Activated T-cell treated with anti-CD3 and anti-CD28 coated beads for 24 hours (primary cell): Measurements from ENCODE around the gene UGT1A6.
"Not testable (repeated sequence)": the region's sequence is repeated elsewhere in the genome, so short reads cannot be mapped to it uniquely, and the experiment has no call there.

Source experiments
- DNase-seq: peaks from one replicate; pipeline ENCODE4 v3.0.0-alpha.2; 2020; ENCODE audit warnings: low read depth

The UGT1A6 gene

DNA sequence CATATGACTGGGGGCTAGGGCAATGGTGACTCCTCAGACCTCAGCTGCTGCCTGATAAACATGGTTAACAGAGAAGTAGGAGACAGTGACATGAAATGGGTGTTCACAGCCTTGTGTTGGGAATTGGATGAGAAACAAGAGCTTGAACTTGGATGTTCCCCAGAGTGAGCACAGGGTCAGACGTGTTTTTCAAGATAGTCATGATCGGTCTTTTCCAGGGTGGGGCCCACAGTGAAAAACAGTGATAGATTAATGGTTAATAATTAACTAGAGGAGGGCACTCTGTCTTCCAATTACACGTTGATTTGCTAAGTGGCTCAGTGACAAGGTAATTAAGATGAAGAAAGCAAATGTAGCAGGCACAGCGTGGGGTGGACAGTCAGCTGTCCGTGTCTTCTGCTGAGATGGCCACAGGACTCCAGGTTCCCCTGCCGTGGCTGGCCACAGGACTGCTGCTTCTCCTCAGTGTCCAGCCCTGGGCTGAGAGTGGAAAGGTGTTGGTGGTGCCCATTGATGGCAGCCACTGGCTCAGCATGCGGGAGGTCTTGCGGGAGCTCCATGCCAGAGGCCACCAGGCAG is 36.1 kb downstream of the UGT1A6 start, which contains the start of gene UGT1A3:
Gene UGT1A3, plus strand, starts transcription at position 320 of the 579 bp plus-strand sequence. Its CDS starts 85 bp downstream, at position 405.
- no peak for DNase-seq

DNA sequence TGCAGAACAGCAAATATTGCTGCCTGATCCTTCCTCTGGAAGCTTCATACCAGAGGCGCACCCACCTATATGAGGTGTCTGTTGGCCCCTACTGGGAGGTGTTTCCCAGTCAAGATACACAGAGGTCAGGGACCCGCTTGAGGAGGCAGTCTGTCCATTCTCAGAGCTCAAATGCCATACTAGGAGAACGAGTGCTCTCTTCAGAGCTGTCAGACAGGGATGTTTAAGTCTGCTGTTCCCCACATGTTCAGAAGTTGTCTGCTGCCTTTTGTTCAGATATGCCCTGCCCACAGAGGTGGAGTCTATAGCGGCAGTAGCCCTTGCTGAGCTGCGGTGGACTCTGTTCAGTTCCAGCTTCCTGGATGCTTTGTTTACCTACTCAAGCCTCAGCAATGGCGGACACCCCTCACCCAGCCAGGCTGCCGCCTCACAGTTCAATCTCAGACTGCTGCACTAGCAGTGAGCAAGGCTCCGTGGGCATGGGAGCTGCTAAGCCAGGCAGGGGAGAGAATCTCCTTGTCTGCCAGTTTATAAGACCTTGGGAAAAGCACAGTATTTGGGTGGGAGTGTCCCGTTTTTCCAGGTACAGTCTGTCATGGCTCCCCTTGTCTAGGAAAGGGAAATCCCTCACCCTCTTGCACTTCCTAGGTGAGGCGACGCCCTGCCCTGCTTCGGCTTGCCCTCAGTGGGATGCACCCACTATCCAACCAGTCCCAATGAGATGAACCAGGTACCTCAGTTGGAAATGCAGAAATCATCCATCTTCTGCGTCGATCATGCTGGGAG is 44.4 kb downstream of the UGT1A6 start:
- not testable (repeated sequence) for DNase-seq

DNA sequence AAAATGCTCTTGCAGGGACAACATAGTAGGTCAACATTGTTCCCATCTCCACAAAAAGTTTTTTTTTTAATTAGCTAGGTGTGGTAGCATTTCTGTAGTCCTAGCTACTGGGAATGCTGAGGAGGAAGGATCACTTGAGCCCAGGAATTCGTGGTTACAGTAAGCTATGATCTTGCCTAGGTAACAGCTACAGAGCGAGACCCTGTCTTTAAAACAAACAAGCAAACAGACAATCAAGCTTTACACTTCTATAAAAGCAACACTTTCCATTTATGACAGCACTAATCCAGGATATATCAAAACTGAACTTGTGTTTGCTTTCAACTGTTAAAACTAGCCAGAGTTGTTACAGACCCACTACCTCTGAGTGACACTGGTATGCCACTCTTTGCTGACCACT is 48.2 kb downstream of the UGT1A6 start:
- no peak for DNase-seq

DNA sequence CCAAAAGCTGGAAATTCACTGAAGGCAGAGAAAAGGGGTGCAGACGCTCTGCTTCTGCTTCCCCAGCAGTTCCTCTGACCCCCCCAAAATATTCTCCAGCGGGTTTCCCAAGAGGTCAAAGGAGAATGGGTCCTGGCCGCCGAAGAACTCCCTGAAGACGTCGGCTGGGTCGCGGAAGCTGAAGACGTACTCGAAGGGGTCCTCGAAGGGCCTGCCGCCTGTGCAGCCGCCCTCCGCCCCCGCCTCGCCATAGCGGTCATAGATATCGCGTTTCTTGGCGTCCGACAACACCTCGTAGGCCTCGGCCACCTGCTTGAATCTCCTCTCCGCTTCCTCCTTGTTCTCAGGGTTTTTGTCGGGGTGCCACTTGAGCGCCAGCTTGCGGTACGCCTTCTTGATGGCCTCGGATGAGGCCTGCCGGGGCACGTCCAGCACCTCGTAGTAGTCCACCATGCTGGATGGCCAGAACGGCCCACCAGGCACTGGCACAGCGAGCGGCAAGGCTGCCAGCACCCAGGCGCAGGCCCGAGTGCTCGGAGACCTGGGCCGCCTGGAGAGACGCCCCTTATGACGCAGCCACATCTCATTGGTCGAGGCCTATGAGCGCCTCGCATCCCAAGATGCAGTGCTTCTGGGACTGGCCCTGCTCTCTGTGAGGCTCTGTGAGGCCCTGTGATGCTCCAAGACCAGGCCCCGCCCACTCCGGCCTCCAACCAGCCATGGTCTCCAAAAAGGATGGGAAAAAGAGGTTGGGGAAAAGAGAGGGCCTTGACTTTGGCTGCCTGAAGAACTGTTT is 51.0 kb downstream of the UGT1A6 start:
- no peak for DNase-seq

DNA sequence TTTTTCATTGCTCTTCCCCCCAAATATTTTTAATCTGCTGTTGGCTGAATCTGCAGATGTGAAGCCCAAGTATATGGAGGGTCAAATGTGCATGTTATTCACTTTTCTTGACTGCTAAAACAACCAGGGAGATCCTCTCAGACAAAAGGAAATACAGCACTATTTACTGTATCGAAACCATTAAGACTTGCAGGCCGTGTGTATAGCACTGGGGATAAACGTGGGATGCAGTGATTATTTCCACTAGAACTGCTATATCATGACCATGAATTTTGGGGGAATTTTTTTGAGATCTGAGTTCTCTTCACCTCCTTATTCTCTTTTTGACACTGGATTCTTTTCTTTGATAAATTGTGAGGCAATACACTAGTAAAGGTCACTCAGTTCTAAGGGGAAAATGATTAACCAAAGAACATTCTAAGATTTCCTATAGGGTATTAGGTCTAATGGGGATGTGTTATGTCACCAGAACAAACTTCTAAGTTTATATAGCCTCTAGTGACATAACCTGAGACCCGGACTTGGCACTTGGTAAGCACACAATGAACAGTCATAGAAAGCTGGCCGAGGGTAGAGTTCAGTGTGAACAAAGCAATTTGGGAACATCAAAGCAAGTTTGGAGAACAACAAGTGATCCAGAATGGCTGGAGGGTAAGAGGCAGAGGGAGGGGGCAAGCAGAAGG is 52.5 kb downstream of the UGT1A6 start:
- DNase-seq: no peak

DNA sequence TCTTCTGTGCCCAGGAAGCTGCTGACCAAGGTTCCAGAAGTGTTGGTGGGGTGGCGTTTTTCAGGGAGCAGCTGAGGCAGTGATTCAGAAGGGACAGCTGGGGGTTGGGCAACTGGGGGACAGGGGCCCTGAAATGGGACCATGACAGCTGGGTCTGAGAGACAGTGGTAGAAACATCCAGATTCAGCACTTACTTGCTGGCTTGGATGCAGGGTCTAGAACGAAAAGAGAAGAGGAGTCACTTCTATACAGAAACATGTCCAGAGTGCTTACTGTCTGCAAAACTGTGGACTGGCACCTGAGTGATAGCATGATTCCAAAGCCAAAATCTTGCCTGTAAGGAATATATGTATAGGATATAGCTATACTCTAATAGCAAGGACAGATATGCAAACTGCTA is 53.1 kb downstream of the UGT1A6 start:
- not testable (repeated sequence) for DNase-seq

DNA sequence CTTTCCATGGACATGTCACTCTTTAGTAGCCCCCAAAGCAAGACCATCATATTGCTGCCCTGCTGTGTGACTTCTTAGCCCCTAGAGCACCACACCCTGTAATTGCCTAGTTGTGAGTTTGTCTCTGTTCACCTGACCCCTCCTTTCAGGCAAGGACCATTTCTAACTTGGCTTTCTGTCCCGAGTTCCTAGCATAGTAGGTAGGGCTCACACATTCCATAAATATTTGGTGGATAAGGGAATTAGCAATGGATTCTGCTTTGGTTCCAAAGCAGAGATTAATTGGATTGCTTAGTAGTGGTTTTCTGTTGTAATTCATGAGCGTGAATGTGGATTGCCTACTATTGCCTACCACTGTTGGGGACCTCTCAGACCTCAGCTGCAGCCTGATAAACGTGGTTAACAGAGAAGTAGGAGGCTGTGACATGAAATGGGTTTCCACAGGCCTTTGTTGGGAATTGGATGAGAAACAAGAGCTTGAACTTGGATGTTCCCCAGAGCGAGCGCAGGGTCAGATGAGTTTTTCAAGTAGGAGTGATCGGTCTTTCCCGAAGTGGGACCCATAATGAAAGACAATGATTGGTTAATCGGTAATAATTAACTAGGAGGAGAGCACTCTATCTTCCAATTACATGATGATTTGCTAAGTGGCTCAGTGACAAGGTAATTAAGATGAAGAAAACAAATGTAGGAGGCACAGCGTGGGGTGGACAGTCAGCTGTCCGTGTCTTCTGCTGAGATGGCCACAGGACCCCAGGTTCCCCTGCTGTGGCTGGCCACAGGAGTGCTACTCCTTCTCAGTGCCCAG is 54.0 kb downstream of the UGT1A6 start:
- DNase-seq: no peak

DNA sequence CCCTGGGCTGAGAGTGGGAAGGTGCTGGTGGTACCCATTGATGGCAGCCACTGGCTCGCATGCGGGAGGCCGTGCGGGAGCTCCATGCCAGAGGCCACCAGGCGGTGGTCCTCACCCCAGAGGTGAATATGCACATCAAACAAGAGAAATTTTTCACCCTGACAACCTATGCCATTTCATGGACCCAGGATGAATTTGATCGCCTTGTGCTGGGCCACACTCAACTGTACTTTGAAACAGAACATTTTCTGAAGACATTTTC is 54.5 kb downstream of the UGT1A6 start:
- DNase-seq: no peak

DNA sequence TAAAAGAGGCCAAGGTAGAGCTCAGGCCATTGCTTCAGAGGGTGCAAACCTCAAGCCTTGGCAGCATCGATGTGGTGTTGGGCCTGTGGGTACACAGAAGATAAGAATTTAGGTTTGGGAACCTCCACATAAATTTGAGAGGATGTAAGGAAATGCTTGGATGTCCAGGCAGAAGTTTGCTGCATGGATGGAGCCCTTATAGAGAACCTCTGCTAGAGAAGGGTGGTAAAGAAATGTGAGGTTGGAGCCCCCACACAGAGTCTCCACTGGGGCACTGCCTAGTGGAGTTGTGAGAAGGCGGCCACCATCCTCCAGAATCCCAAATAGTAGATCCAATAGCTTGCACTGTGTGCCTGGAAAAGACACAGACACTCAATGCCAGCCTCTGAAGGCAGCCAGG is 58.0 kb downstream of the UGT1A6 start:
- not testable (repeated sequence) for DNase-seq

DNA sequence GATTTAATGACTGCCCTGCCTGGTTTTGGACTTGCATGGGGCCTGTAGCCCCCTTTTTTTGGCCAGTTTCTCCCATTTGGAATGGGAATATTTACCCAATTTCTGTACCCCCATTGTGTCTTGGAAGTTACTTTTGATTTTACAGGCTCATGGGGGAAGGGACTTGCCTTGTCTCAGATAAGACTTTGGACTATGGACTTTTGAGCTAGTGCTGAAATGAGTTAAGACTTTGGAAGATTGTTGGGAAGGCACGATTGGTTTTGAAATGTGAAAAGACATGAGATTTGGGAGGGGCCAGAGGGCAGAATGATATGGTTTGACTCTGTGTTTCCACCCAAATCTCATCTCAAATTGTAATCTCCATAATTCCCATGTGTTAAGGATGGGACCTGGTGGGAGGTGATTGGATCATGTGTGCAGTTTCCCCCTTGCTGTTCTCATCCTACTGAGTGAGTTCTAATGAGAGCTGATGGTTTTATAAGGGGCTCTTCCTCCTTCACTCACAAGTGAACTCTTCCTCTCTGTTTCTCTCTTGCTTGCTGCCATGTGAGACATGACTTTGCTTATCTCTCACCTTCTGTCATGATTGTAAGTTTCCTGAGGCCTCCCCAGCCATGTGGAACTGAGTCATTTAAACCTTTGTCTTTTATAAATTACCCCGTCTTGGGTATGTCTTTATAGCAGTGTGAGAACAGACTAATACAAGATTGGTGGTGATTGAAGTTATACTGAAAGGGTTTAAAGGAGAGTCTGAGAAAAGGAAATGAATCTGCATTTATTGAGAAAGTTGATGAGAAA is 58.7 kb downstream of the UGT1A6 start:
- DNase-seq: not testable (repeated sequence)

DNA sequence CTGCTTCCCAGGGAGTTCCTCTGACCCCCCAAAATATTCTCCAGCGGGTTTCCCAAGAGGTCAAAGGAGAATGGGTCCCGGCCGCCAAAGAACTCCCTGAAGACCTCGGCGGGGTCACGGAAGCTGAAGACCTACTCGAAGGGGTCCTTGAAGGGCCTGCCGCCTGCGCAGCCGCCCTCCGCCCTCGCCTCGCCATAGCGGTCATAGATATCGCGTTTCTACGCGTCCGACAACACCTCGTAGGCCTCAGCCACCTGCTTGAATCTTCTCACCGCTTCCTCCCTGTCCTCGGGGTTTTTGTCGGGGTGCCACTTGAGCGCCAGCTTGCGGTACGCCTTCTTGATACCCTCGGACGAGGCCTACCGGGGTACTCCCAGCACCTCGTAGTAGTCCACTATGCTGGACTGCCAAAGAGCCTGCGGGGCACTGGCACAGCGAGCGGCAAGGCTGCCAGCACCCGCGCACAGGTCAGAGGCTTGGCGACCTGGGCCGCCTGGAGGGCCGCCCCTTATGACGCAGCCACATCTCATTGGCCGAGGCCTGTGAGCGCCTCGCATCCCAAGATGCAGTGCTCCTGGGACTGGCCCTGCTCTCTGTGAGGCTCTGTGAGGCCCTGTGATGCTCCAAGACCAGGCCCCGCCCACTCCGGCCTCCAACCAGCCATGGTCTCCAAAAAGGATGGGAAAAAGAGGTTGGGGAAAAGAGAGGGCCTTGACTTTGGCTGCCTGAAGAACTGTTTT is 62.4 kb downstream of the UGT1A6 start:
- DNase-seq: no peak

DNA sequence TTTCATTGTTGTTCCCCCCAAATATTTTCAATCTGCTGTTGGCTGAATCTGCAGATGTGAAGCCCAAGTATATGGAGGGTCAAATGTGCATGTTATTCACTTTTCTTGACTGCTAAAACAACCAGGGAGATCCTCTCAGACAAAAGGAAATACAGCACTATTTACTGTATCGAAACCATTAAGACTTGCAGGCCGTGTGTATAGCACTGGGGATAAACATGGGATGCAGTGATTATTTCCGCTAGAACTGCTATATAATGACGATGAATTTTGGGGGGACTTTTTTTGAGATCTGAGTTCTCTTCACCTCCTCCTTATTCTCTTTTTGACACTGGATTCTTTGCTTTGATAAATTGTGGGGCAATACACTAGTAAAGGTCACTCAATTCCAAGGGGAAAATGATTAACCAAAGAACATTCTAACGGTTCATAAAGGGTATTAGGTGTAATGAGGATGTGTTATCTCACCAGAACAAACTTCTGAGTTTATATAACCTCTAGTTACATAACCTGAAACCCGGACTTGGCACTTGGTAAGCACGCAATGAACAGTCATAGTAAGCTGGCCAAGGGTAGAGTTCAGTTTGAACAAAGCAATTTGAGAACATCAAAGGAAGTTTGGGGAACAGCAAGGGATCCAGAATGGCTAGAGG is 63.9 kb downstream of the UGT1A6 start:
- no peak for DNase-seq

DNA sequence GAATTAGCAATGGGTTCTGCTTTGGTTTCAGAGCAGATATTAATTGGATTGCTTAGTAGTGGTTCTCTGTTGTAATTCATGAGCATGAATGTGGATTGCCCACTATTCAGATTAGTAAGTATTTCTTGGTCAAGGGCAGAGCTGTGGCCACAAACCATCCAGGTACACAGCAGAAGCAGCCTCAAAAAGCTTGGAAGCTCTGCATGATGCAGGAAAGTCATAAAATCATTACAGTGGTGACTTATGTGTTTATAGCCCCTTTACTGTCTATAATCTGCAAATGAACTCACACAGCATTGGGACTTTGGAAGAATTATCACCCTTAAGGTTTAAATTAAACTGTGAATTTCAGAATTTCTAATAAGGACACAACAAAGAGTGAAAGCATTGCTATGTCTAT is 65.5 kb downstream of the UGT1A6 start:
- DNase-seq: no peak

DNA sequence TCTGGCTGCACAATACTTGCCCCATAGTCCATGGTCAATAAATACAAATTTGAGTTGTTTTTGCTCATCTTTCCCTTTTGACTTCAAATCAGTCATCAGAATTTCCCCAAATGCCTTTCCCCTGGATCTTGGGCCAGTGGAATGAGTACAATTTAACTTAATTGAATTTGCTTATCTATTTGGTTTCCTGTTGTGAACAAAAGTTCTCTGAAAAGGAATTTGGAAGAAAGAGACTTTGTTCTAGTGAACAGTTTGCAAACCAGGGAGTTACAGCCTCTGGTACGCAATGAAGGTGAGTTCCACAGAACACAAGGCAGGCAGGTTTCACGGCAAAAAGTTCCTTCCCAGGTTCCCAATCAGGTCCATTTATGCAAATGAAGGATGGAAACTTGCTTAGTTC is 66.2 kb downstream of the UGT1A6 start:
- no peak for DNase-seq

DNA sequence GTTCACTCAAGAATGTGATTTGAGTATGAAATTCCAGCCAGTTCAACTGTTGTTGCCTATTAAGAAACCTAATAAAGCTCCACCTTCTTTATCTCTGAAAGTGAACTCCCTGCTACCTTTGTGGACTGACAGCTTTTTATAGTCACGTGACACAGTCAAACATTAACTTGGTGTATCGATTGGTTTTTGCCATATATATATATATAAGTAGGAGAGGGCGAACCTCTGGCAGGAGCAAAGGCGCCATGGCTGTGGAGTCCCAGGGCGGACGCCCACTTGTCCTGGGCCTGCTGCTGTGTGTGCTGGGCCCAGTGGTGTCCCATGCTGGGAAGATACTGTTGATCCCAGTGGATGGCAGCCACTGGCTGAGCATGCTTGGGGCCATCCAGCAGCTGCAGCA is 67.4 kb downstream of the UGT1A6 start, which contains the start of gene UGT1A1:
Gene UGT1A1, plus strand, starts transcription at position 228 of the 400 bp plus-strand sequence. Its CDS starts 18 bp downstream, at position 246.
- no peak for DNase-seq

DNA sequence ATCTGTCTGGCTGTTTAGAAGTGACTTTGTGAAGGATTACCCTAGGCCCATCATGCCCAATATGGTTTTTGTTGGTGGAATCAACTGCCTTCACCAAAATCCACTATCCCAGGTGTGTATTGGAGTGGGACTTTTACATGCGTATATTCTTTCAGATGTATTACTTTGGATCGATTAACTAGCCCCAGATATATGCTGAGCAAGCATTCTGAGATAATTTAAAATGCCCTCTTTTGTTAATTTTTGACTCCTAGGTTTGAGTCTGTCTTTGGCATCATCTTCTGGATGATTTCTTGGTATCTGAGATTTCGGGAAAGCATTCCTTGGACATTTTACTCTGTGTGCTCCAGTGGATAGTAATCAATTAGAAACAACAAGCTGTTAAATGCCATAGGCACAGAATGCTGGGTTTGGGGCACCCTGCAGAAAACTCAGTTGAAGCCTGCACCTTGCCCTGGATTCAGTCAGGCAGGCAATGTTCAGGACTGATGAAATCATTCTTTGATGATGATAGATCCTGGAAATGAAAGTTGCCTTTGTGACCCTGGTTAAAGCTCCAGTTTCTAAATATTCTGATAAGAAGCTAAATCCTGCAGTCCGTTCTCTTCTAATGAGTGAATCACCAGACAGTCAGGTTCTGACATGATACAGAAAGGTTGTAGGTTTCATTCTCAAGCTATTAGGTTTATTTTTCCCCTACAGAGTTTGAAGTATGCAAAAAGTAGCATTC is 68.5 kb downstream of the UGT1A6 start:
- DNase-seq: no peak

DNA sequence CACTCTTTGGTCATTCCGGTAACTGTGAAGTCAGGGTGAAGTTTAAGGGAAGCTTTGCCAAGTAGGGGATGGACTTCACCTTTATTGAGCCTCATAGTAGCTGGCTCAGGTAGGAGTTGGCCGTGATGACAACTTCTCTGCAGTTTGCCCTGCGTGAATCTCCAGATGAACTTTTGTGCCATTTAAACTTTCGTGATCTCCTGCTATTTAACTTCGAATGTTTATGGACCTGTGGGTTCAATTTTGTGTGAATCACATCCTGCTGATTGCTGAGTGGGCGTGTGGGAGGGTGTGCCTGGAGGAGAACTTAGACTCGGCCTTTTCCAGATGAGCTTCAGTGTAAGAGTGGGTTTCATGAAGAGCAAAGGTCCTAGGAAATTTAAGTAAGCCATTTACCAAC is 71.6 kb downstream of the UGT1A6 start:
- no peak for DNase-seq

DNA sequence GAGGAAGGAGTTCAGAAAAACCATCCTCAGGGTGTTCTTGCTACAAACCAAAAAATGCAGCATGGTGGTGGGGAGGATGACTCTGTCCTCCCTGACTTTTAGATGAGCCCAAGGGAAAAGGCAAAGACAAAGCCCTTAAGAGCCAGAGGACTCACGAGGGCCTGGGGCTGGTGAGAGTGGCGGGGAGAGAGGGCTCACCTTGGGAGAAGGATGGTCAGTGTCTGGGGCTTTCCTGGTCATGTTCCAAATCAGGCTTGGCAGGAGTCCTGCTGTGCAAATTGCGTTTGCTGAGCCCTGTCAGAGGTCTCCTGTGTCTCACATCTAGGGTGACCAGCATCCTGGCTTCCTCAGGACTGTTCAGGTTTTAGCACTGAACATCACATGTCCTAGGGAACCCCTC is 72.1 kb downstream of the UGT1A6 start:
- no peak for DNase-seq

DNA sequence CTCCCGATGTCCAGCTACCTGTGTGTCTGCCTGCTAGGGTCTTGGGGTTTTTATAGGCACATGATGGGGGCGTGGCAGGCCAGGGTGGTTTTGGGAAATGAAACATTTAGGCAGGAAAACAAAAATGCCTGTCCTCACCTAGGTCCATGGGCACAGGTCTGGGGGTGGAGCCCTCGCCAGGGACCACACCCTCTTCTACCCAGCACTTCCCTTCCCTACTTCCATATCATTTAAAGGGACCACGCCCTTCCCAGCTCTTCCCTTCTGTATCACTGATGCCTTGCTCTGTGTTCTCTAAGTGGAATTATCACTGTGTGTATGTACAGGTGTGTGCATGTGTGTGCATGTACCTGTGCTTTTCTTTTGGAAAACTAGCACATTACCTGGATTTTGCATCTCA is 73.7 kb downstream of the UGT1A6 start:
- DNase-seq: no peak
